MG63 (cell line): ENCODE measurements around the gene SELENOF. TPM values are rescaled to one million over a fixed set of nuclear protein-coding genes. Genes with fewer than 3 reads are reported as not detected.

ENCODE experiments used
- total RNA-seq: library from RNA; depleted of rRNA; stranded (reverse); fragments of >200 nt; shearing (Covaris generic); gene quantifications from 2 replicates; pipeline ENCODE4 v1.2.3, GENCODE V29; 2014; ENCODE audit warnings: low replicate concordance; rRNA removed

Gene SELENOF
- total RNA-seq, 1 experiment from 2014 or later = 203 TPM

Other genes with a start within 250 kb of the SELENOF start
- 24.1 and 25.1 TPM in 2 replicates for gene SH3GLB1, start 209.6 kb downstream of the SELENOF start, total RNA-seq
- gene HS2ST1, start 509 bp upstream of the SELENOF start, total RNA-seq = 7.8 and 17.4 TPM in 2 replicates